Measurements from ENCODE around the gene KIAA1958. TPM values are rescaled to one million over a fixed set of nuclear protein-coding genes. Genes with fewer than 3 reads are reported as not detected.

The KIAA1958 gene
- total RNA-seq, 4 donors from 2014 or later = 2.7 to 5.7 (median 5.2) TPM

GRCh38 chr9:112537561-112537960 is 50.9 kb downstream of the KIAA1958 start:
- H3K27me3 ChIP-seq = no peaks in the 10 kb centered on the region
- no peaks in the 10 kb centered on the region for H3K9me3 ChIP-seq
- no peak overlapping the region for H3K27ac ChIP-seq
- intact Hi-C loops (cut with DNase I) = no loop called here
- no peaks in the 10 kb centered on the region for H3K36me3 ChIP-seq
- TF ChIP-seq, protein P1, sequence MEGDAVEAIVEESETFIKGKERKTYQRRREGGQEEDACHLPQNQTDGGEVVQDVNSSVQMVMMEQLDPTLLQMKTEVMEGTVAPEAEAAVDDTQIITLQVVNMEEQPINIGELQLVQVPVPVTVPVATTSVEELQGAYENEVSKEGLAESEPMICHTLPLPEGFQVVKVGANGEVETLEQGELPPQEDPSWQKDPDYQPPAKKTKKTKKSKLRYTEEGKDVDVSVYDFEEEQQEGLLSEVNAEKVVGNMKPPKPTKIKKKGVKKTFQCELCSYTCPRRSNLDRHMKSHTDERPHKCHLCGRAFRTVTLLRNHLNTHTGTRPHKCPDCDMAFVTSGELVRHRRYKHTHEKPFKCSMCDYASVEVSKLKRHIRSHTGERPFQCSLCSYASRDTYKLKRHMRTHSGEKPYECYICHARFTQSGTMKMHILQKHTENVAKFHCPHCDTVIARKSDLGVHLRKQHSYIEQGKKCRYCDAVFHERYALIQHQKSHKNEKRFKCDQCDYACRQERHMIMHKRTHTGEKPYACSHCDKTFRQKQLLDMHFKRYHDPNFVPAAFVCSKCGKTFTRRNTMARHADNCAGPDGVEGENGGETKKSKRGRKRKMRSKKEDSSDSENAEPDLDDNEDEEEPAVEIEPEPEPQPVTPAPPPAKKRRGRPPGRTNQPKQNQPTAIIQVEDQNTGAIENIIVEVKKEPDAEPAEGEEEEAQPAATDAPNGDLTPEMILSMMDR (IDR thresholded peaks at IDR 0.05) = no peak
- TF ChIP-seq POLR2A (IDR thresholded peaks at IDR 0.05) = no peak
- no peak for DNase-seq
- WGBS, 2 donors = 86 to 95% methylated on average over 1 of the region's 1 CpG
- H3K4me3 ChIP-seq = no peak overlapping the region
- H3K4me1 ChIP-seq = peaks cover 0 to 5% (median 2%) of the 10 kb centered on the region in 3 donors

GRCh38 chr9:112540800-112541199 is 54.2 kb downstream of the KIAA1958 start:
- no peak for DNase-seq
- TF ChIP-seq, protein P1 (IDR thresholded peaks at IDR 0.05) = no peak
- TF ChIP-seq POLR2A (IDR thresholded peaks at IDR 0.05) = no peak
- Histone ChIP-seq H3K4me3 (no peak overlapping the region), H3K27me3 (no peaks in the 10 kb centered on the region), H3K36me3 (no peaks in the 10 kb centered on the region), H3K27ac (no peak overlapping the region), H3K4me1 (no peaks in the 10 kb centered on the region), H3K9me3 (no peaks in the 10 kb centered on the region)
- 88 to 94% methylated on average over 4 of the region's 4 CpGs for WGBS, 2 donors
- intact Hi-C loops (cut with DNase I) = no loop called here

DNA sequence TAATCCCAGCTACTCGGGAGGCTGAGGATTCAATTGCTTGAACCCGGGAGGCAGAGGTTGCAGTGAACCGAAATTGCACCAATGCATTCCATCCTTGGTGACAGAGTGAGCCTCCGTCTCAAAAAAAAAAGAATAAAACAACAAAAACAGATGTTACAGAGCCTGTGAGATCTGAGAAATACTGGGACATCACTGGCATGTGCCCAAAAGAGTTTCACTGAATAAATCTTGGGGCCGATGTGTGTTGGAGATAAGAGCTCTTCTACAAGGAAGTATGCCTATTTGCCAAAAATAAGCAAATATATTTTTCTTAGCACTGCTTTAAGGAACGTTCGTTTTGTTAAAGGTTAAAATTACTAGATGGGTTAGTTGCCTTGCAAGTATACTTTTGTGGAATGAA is 55.1 kb downstream of the KIAA1958 start:
- WGBS, 2 donors = 50 to 62% methylated on average over 7 of the region's 7 CpGs

GRCh38 chr9:112542593-112543292 is 56.1 kb downstream of the KIAA1958 start:
- 77 to 90% methylated on average over 1 of the region's 1 CpG for WGBS, 2 donors
- H3K4me1 ChIP-seq = peaks cover 0 to 7% (median 0%) of the 10 kb centered on the region in 3 donors
- no peaks in the 10 kb centered on the region for H3K27me3 ChIP-seq
- intact Hi-C loops (cut with DNase I) = no loop called here
- no peaks in the 10 kb centered on the region for H3K36me3 ChIP-seq
- no peak overlapping the region for H3K27ac ChIP-seq
- no peak for DNase-seq
- TF ChIP-seq POLR2A (IDR thresholded peaks at IDR 0.05) = no peak
- TF ChIP-seq, protein P1 (IDR thresholded peaks at IDR 0.05) = no peak
- H3K9me3 ChIP-seq = no peaks in the 10 kb centered on the region
- no peak overlapping the region for H3K4me3 ChIP-seq

More for the DNA sequence above, 55.1 kb downstream of the KIAA1958 start:
- no peaks in the 10 kb centered on the region for H3K9me3 ChIP-seq
- H3K4me1 ChIP-seq = peaks cover 0 to 7% (median 0%) of the 10 kb centered on the region in 3 donors
- no peak for DNase-seq
- TF ChIP-seq POLR2A (IDR thresholded peaks at IDR 0.05) = no peak
- TF ChIP-seq, protein P1 (IDR thresholded peaks at IDR 0.05) = no peak
- no peaks in the 10 kb centered on the region for H3K36me3 ChIP-seq
- no peaks in the 10 kb centered on the region for H3K27me3 ChIP-seq
- H3K4me3 ChIP-seq = no peak overlapping the region
- intact Hi-C loops (cut with DNase I) = no loop called here
- H3K27ac ChIP-seq = no peak overlapping the region

- no peaks in the 10 kb centered on the region for H3K9me3 ChIP-seq
- intact Hi-C loops (cut with DNase I) = no loop called here
- H3K27me3 ChIP-seq = no peaks in the 10 kb centered on the region
- peaks cover 0 to 7% (median 0%) of the 10 kb centered on the region in 3 donors for H3K4me1 ChIP-seq
- no peak overlapping the region for H3K27ac ChIP-seq
- H3K4me3 ChIP-seq = no peak overlapping the region
- WGBS, 2 donors = 93 to 100% methylated on average over 1 of the region's 1 CpG
- TF ChIP-seq POLR2A (IDR thresholded peaks at IDR 0.05) = no peak
- TF ChIP-seq, protein P1 (IDR thresholded peaks at IDR 0.05) = no peak
- DNase-seq = no peak
- no peaks in the 10 kb centered on the region for H3K36me3 ChIP-seq
Observed at GRCh38 chr9:112544477-112544876, 57.9 kb downstream of the KIAA1958 start.

All from esophagus squamous epithelium (tissue), 5 donors.